Measurements from ENCODE around the gene DNAH3.
"Not testable (repeated sequence)": the region's sequence is repeated elsewhere in the genome, so short reads cannot be mapped to it uniquely, and the experiment has no call there.

DNAH3 gene

DNA sequence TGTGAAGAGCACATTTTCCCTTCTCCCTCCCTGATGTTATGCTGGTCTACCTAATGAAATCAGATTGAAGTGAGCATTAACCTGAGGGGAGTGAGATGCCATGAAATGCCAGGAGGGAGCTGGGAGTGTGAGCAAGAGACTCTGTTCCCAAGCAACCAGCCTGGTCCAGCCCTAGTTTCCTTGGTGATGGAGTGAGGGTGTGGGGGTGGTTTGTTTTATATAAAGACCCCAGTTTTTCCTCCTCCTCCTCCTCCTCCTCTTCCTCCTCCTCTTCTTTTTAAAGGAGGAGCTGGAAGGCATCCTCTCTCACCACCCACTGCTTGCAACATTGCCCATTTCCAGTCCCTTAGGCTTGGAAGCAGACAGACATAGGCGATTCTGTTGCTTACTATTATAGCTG lies 97.1 kb downstream of the DNAH3 start:
- 88 to 89% methylated on average over 1 of the region's 1 CpG for WGBS, 2 experiments
- no peak overlapping the region for H3K27ac ChIP-seq (ENCODE audit: insufficient read depth, low read depth, low read length, poor library complexity, severe bottlenecking)
- no peaks in the 10 kb centered on the region for H3K27me3 ChIP-seq (ENCODE audit: control insufficient read depth, insufficient read depth, low read length, poor library complexity, severe bottlenecking)
- no peaks in the 10 kb centered on the region for H3K9me3 ChIP-seq (ENCODE audit: control insufficient read depth, low read length)
- no peaks in the 10 kb centered on the region for H3K36me3 ChIP-seq (ENCODE audit: control insufficient read depth, insufficient read depth, low read length)
- H3K4me3 ChIP-seq (ENCODE audit: insufficient read depth, low read depth, low read length): no peak overlapping the region
- H3K4me1 ChIP-seq (ENCODE audit: control insufficient read depth, insufficient read depth, low read length): no peaks in the 10 kb centered on the region

DNA sequence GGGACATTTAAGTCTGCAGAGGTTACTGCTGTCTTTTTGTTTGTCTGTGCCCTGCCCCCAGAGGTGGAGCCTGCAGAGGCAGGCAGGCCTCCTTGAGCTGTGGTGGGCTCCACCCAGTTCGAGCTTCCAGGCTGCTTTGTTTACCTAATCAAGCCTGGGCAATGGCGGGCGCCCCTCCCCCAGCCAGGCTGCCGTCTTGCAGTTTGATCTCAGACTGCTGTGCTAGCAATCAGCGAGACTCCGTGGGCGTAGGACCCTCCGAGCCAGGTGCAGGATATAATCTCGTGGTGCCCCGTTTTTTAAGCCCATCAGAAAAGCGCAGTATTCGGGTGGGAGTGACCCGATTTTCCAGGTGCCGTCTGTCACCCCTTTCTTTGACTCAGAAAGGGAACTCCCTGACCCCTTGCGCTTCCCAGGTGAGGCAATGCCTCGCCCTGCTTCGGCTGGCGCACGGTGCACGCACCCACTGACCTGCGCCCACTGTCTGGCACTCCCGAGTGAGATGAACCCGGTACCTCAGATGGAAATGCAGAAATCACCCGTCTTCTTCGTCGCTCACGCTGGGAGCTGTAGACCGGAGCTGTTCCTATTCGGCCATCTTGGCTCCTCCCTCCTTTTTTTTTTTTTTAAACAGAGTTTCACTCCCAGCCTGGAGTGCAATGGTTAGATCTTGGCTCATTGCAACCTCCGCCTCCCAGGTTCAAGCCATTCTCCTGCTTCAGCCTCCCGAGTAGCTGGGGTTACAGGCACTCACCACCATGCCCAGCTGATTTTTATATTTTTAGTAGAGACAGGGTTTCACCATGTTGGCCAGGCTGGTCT lies 102.3 kb downstream of the DNAH3 start:
- not testable (repeated sequence) for H3K9me3 ChIP-seq (ENCODE audit: control insufficient read depth, low read length); H3K36me3 ChIP-seq (ENCODE audit: control insufficient read depth, insufficient read depth, low read length); H3K4me3 ChIP-seq (ENCODE audit: insufficient read depth, low read depth, low read length); H3K27ac ChIP-seq (ENCODE audit: insufficient read depth, low read depth, low read length, poor library complexity, severe bottlenecking); H3K27me3 ChIP-seq (ENCODE audit: control insufficient read depth, insufficient read depth, low read length, poor library complexity, severe bottlenecking); H3K4me1 ChIP-seq (ENCODE audit: control insufficient read depth, insufficient read depth, low read length)
- 64 to 69% methylated on average over 31 of the region's 31 CpGs for WGBS, 2 experiments

DNA sequence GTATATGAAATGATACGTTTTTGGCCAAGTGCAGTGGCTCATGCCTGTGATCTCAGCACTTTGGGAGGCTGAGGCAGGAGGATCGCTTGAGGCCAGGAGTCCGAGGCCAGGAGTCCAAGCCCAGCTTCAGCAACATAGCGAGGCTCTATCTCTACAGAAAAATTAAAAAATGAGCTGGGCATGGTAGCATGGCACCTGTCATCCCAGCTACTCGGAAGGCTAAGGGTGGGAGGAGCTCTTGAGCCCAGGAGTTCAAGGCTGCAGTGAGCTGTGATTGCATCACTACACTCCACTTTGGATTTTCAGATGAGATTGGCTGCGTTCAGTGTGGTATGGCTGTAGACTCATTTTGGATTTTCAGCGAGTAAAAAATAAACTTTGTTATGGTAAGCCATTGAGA lies 112.4 kb downstream of the DNAH3 start:
- H3K27me3 ChIP-seq (ENCODE audit: control insufficient read depth, insufficient read depth, low read length, poor library complexity, severe bottlenecking): no peaks in the 10 kb centered on the region
- WGBS, 2 experiments: 92 to 94% methylated on average over 6 to 7 of the region's 7 CpGs

DNA sequence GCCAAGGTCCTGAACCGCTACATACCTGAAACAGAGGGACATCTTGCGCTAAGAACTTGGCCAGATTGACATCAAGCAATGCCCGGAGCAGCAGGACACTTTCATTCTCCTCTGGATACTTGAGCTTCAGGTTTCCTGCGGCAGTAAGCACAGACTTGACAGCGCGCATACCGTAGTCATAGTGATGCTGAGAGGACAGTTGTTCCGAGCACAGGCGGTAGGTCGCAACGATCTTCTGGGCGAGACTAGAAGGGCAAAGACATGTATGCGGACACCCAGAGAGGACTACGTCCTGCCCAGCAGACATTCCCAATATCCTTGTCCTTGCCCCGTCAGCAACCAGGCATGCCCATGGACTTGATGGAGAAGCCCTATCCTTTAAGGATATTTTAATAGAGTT lies 112.9 kb downstream of the DNAH3 start:
- H3K4me1 ChIP-seq (ENCODE audit: control insufficient read depth, insufficient read depth, low read length): no peaks in the 10 kb centered on the region
- no peaks in the 10 kb centered on the region for H3K27me3 ChIP-seq (ENCODE audit: control insufficient read depth, insufficient read depth, low read length, poor library complexity, severe bottlenecking)
- no peaks in the 10 kb centered on the region for H3K36me3 ChIP-seq (ENCODE audit: control insufficient read depth, insufficient read depth, low read length)
- no peak overlapping the region for H3K4me3 ChIP-seq (ENCODE audit: insufficient read depth, low read depth, low read length)
- H3K9me3 ChIP-seq (ENCODE audit: control insufficient read depth, low read length): no peaks in the 10 kb centered on the region
- H3K27ac ChIP-seq (ENCODE audit: insufficient read depth, low read depth, low read length, poor library complexity, severe bottlenecking): no peak overlapping the region
- WGBS, 2 experiments: 95 to 96% methylated on average over 15 of the region's 15 CpGs

More for the DNA sequence above, 112.4 kb downstream of the DNAH3 start:
- Histone ChIP-seq H3K27ac (ENCODE audit: insufficient read depth, low read depth, low read length, poor library complexity, severe bottlenecking) (no peak overlapping the region), H3K9me3 (ENCODE audit: control insufficient read depth, low read length) (no peaks in the 10 kb centered on the region), H3K4me1 (ENCODE audit: control insufficient read depth, insufficient read depth, low read length) (no peaks in the 10 kb centered on the region), H3K4me3 (ENCODE audit: insufficient read depth, low read depth, low read length) (no peak overlapping the region), H3K36me3 (ENCODE audit: control insufficient read depth, insufficient read depth, low read length) (no peaks in the 10 kb centered on the region)

- Histone ChIP-seq H3K27me3 (ENCODE audit: control insufficient read depth, insufficient read depth, low read length, poor library complexity, severe bottlenecking) (no peaks in the 10 kb centered on the region), H3K4me3 (ENCODE audit: insufficient read depth, low read depth, low read length) (no peak overlapping the region), H3K9me3 (ENCODE audit: control insufficient read depth, low read length) (no peaks in the 10 kb centered on the region), H3K27ac (ENCODE audit: insufficient read depth, low read depth, low read length, poor library complexity, severe bottlenecking) (no peak overlapping the region), H3K4me1 (ENCODE audit: control insufficient read depth, insufficient read depth, low read length) (no peaks in the 10 kb centered on the region), H3K36me3 (ENCODE audit: control insufficient read depth, insufficient read depth, low read length) (no peaks in the 10 kb centered on the region)
- WGBS, 2 experiments: 87 to 94% methylated on average over 4 of the region's 4 CpGs
These were observed 113.5 kb downstream of the DNAH3 start for GRCh38 chr16:21037168-21037567.

DNA sequence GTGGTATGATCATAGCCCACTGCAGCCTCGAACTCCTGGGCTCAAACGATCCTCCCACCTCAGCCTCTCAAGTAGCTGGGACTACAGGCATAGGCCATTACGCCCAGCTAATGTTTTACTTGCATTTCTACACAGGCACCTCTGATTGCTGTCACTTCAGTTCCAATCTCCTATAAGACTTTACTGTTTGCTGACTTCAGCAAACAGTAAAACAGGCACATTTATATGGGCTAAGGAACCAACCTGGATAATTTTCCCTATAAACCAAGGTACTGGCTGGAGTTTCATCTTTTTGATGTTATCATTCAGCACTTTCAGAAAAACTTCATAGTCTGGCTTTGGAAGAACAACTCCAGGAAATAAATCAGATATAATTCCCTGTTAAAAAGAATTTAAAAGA lies 114.2 kb downstream of the DNAH3 start:
- Histone ChIP-seq H3K27ac (ENCODE audit: insufficient read depth, low read depth, low read length, poor library complexity, severe bottlenecking) (no peak overlapping the region), H3K27me3 (ENCODE audit: control insufficient read depth, insufficient read depth, low read length, poor library complexity, severe bottlenecking) (no peaks in the 10 kb centered on the region)
- WGBS, 2 experiments: 90 to 93% methylated on average over 3 of the region's 3 CpGs

DNA sequence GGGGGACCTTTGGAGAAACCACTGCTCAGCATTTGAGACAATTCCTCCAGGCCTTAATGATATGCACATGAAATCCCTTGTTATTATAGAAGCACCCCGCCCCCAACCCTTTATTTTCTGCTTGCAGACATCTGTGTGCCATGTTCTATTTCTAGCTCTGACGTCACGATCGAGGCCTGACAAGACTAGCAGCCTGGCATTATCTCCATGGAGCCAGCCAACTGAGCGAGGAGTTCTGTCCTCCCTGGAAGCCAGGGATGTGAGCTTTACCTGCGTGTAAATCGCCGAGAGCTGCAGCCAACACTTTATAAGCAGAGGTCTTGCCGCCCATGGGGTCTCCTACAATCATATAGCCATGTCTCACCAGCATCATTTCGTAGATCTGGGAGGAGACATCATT lies 116.9 kb downstream of the DNAH3 start:
- Histone ChIP-seq H3K4me1 (ENCODE audit: control insufficient read depth, insufficient read depth, low read length) (no peaks in the 10 kb centered on the region), H3K9me3 (ENCODE audit: control insufficient read depth, low read length) (no peaks in the 10 kb centered on the region), H3K27ac (ENCODE audit: insufficient read depth, low read depth, low read length, poor library complexity, severe bottlenecking) (no peak overlapping the region), H3K27me3 (ENCODE audit: control insufficient read depth, insufficient read depth, low read length, poor library complexity, severe bottlenecking) (no peaks in the 10 kb centered on the region), H3K4me3 (ENCODE audit: insufficient read depth, low read depth, low read length) (no peak overlapping the region), H3K36me3 (ENCODE audit: control insufficient read depth, insufficient read depth, low read length) (no peaks in the 10 kb centered on the region)
- WGBS, 2 experiments: 92 to 93% methylated on average over 10 of the region's 10 CpGs

More for the DNA sequence above, 114.2 kb downstream of the DNAH3 start:
- H3K4me1 ChIP-seq (ENCODE audit: control insufficient read depth, insufficient read depth, low read length): no peaks in the 10 kb centered on the region
- H3K4me3 ChIP-seq (ENCODE audit: insufficient read depth, low read depth, low read length): no peak overlapping the region
- H3K9me3 ChIP-seq (ENCODE audit: control insufficient read depth, low read length): no peaks in the 10 kb centered on the region
- no peaks in the 10 kb centered on the region for H3K36me3 ChIP-seq (ENCODE audit: control insufficient read depth, insufficient read depth, low read length)

GRCh38 chr16:21033264-21033663 lies 117.4 kb downstream of the DNAH3 start:
- Histone ChIP-seq H3K4me3 (ENCODE audit: insufficient read depth, low read depth, low read length) (no peak overlapping the region), H3K4me1 (ENCODE audit: control insufficient read depth, insufficient read depth, low read length) (no peaks in the 10 kb centered on the region), H3K36me3 (ENCODE audit: control insufficient read depth, insufficient read depth, low read length) (no peaks in the 10 kb centered on the region), H3K27me3 (ENCODE audit: control insufficient read depth, insufficient read depth, low read length, poor library complexity, severe bottlenecking) (no peaks in the 10 kb centered on the region), H3K27ac (ENCODE audit: insufficient read depth, low read depth, low read length, poor library complexity, severe bottlenecking) (no peak overlapping the region), H3K9me3 (ENCODE audit: control insufficient read depth, low read length) (no peaks in the 10 kb centered on the region)
- 86 to 95% methylated on average over 2 of the region's 3 CpGs for WGBS, 2 experiments

DNA sequence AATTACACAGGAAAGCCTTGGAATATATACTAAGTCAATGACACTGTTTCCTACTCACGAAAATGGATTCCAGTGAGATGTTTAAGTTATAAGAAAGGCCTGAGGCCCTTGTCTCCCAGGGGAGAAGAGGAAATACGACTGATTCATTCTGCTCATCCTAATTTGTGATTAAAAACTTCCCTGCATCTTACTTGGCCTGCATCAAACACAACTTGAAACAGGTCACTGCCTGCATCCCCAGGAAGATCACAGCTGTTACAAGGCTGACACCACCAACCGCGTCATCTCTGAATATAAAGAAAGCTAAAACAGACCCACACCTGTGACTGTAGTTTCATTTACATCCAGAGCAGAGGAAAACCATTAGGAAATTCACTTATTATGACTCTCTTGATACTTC lies 121.9 kb downstream of the DNAH3 start:
- H3K36me3 ChIP-seq (ENCODE audit: control insufficient read depth, insufficient read depth, low read length): no peaks in the 10 kb centered on the region
- H3K4me3 ChIP-seq (ENCODE audit: insufficient read depth, low read depth, low read length): no peak overlapping the region
- 92 to 94% methylated on average over 4 of the region's 4 CpGs for WGBS, 2 experiments
- no peaks in the 10 kb centered on the region for H3K27me3 ChIP-seq (ENCODE audit: control insufficient read depth, insufficient read depth, low read length, poor library complexity, severe bottlenecking)
- H3K9me3 ChIP-seq (ENCODE audit: control insufficient read depth, low read length): no peaks in the 10 kb centered on the region
- no peaks in the 10 kb centered on the region for H3K4me1 ChIP-seq (ENCODE audit: control insufficient read depth, insufficient read depth, low read length)
- no peak overlapping the region for H3K27ac ChIP-seq (ENCODE audit: insufficient read depth, low read depth, low read length, poor library complexity, severe bottlenecking)

DNA sequence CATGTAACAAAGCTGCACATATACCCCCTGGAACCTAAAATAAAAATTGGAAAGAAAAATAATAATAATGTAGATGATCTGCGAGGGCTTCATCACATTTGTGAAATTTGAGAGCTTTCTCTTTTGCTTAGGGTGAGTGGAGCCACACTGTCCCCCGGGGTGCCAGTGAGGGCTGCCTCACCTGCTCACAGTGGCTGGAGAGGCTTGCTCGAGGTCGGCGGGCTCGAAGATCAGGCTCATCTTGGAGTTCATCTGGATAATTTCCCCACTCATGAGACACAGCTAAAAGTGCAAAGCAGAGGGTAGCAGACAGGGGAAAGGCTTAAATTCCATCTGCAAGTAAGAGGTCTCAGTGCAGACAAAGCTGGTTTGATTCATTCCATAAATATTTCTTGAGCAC lies 123.8 kb downstream of the DNAH3 start:
- Histone ChIP-seq H3K36me3 (ENCODE audit: control insufficient read depth, insufficient read depth, low read length) (no peaks in the 10 kb centered on the region), H3K4me3 (ENCODE audit: insufficient read depth, low read depth, low read length) (no peak overlapping the region), H3K4me1 (ENCODE audit: control insufficient read depth, insufficient read depth, low read length) (no peaks in the 10 kb centered on the region), H3K27ac (ENCODE audit: insufficient read depth, low read depth, low read length, poor library complexity, severe bottlenecking) (no peak overlapping the region), H3K9me3 (ENCODE audit: control insufficient read depth, low read length) (no peaks in the 10 kb centered on the region), H3K27me3 (ENCODE audit: control insufficient read depth, insufficient read depth, low read length, poor library complexity, severe bottlenecking) (no peaks in the 10 kb centered on the region)
- WGBS, 2 experiments: 93 to 94% methylated on average over 6 of the region's 6 CpGs
